ENCODE measurements around the gene TENM4. TPM values are rescaled to one million over a fixed set of nuclear protein-coding genes. Genes with fewer than 3 reads are reported as not detected.

Gene TENM4
- polyA plus RNA-seq, 3 donors, result 0.31 to 1.7 TPM; not detected in 1

- H3K9me3 Mint-ChIP-seq, result peaks cover 0 to 5% (median 0%) of the 10 kb centered on the region in 7 donors
- no peak overlapping the region for H3K4me3 Mint-ChIP-seq
- no peak for TF ChIP-seq CTCF (IDR thresholded peaks at IDR 0.05)
- Histone ChIP-seq H4K20me1 (ENCODE audit: insufficient read depth, low read length) (no peaks in the 10 kb centered on the region), H3K27me3 (ENCODE audit: control insufficient read depth in 2 of 2, insufficient read depth in 2 of 2, low read length in 2 of 2) (peaks cover 25 to 34% of the 10 kb centered on the region in 2 donors), H3K9ac (ENCODE audit: insufficient read depth, low read length, poor library complexity, severe bottlenecking) (no peak overlapping the region), H3K27ac (ENCODE audit: low read depth in 1 of 2, low read length in 2 of 2) (no peak overlapping the region), H3K36me3 (replicated peaks in 1 of 2; ENCODE audit: control insufficient read depth in 1 of 2, insufficient read depth in 2 of 2, low read length in 2 of 2) (no peaks in the 10 kb centered on the region), H3K4me2 (replicated peaks; ENCODE audit: extremely low read depth, low read length, poor library complexity, severe bottlenecking) (no peak overlapping the region), H3K4me3 (replicated peaks in 1 of 3; ENCODE audit: low read depth in 2 of 3, low read length in 3 of 3) (no peak overlapping the region), H2AFZ (ENCODE audit: insufficient read depth, low read depth, low read length, poor library complexity, severe bottlenecking) (no peak overlapping the region), H3K9me3 (replicated peaks in 1 of 2; ENCODE audit: control insufficient read depth in 1 of 2, insufficient read depth in 1 of 2, low read length in 2 of 2) (no peaks in the 10 kb centered on the region), H3K4me1 (ENCODE audit: control insufficient read depth in 1 of 2, insufficient read depth in 2 of 2, low read length in 2 of 2) (no peaks in the 10 kb centered on the region), H3K79me2 (ENCODE audit: insufficient read depth, low read length) (no peaks in the 10 kb centered on the region)
- no peaks in the 10 kb centered on the region for H3K4me1 Mint-ChIP-seq
- H3K27me3 Mint-ChIP-seq (ENCODE audit: low read depth in 3 of 3), result peaks cover 4 to 36% (median 15%) of the 10 kb centered on the region in 3 donors
- no peak for DNase-seq
- WGBS (ENCODE audit: insufficient coverage), result no CpG with 5 or more reads among the region's 1 CpG
- H3K36me3 Mint-ChIP-seq, result no peaks in the 10 kb centered on the region
- intact Hi-C loops (cut with micrococcal nuclease), result no loop called here
- no peak overlapping the region for H3K27ac Mint-ChIP-seq
Measured at GRCh38 chr11:79428406-79428805, 12.4 kb downstream of the TENM4 start.

GRCh38 chr11:79427611-79428327, 13.1 kb downstream of the TENM4 start:
- H3K4me1 Mint-ChIP-seq, result no peaks in the 10 kb centered on the region
- Histone ChIP-seq H2AFZ (ENCODE audit: insufficient read depth, low read depth, low read length, poor library complexity, severe bottlenecking) (no peak overlapping the region), H3K36me3 (replicated peaks in 1 of 2; ENCODE audit: control insufficient read depth in 1 of 2, insufficient read depth in 2 of 2, low read length in 2 of 2) (no peaks in the 10 kb centered on the region), H3K79me2 (ENCODE audit: insufficient read depth, low read length) (no peaks in the 10 kb centered on the region), H3K4me3 (replicated peaks in 1 of 3; ENCODE audit: low read depth in 2 of 3, low read length in 3 of 3) (no peak overlapping the region), H3K9ac (ENCODE audit: insufficient read depth, low read length, poor library complexity, severe bottlenecking) (no peak overlapping the region), H3K4me2 (replicated peaks; ENCODE audit: extremely low read depth, low read length, poor library complexity, severe bottlenecking) (no peak overlapping the region), H3K27me3 (ENCODE audit: control insufficient read depth in 2 of 2, insufficient read depth in 2 of 2, low read length in 2 of 2) (peaks cover 19 to 28% of the 10 kb centered on the region in 2 donors), H3K27ac (ENCODE audit: low read depth in 1 of 2, low read length in 2 of 2) (no peak overlapping the region), H4K20me1 (ENCODE audit: insufficient read depth, low read length) (no peaks in the 10 kb centered on the region), H3K4me1 (ENCODE audit: control insufficient read depth in 1 of 2, insufficient read depth in 2 of 2, low read length in 2 of 2) (no peaks in the 10 kb centered on the region), H3K9me3 (replicated peaks in 1 of 2; ENCODE audit: control insufficient read depth in 1 of 2, insufficient read depth in 1 of 2, low read length in 2 of 2) (no peaks in the 10 kb centered on the region)
- H3K36me3 Mint-ChIP-seq, result no peaks in the 10 kb centered on the region
- peaks cover 0 to 33% (median 14%) of the 10 kb centered on the region in 3 donors for H3K27me3 Mint-ChIP-seq (ENCODE audit: low read depth in 3 of 3)
- intact Hi-C loops (cut with micrococcal nuclease), result no loop called here
- peaks cover 0 to 5% (median 0%) of the 10 kb centered on the region in 7 donors for H3K9me3 Mint-ChIP-seq
- TF ChIP-seq CTCF (IDR thresholded peaks at IDR 0.05), result no peak
- DNase-seq, result no peak
- 75% methylated on average over 1 of the region's 5 CpGs for WGBS (ENCODE audit: insufficient coverage)
- H3K27ac Mint-ChIP-seq, result no peak overlapping the region
- H3K4me3 Mint-ChIP-seq, result no peak overlapping the region

Measured in CD14-positive monocyte (primary cell).